ENCODE results near the gene OSBP2.
"Not testable (repeated sequence)": the region's sequence is repeated elsewhere in the genome, so short reads cannot be mapped to it uniquely, and the experiment has no call there.

OSBP2 gene

DNA sequence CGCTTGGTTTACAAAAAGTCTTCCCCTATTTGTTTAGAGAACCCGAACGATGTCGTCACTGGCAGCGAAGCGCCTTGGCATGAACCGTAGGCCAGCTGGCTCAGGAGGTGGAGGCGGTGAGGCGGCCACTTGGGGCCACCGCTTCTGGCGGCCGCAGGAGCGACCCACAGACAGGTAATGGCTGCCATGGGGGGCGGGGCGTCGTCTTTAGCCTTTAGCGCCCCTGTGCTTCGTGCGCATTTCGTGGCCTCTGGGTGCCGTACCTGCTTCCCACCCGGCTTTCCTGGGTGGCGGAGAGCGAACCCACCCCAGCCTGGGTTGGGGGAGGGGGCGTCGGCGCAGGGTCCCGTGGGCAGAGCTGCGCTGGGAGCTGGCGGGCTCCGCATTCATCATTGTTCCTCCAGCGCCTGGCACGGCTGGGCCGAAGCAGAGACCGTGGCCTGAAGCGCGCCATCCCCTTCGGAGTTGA, 469 bp upstream of the OSBP2 start:
- Histone ChIP-seq H3K4me1 (ENCODE audit: control insufficient read depth in 5 of 5, insufficient read depth in 5 of 5, low read length in 5 of 5) (peaks cover 0 to 17% (median 12%) of the 10 kb centered on the region in 5 donors), H3K9ac (ENCODE audit: low read length in 5 of 5) (peak overlapping the region in 2 of 5 donors; percentile 41 to 71), H3K36me3 (ENCODE audit: control insufficient read depth in 5 of 5, insufficient read depth in 5 of 5, low read length in 5 of 5) (no peaks in the 10 kb centered on the region), H3K27ac (ENCODE audit: low read depth, low read length) (no peak overlapping the region), H3K9me3 (ENCODE audit: control insufficient read depth in 5 of 5, low read length in 5 of 5) (no peaks in the 10 kb centered on the region), H3K27me3 (ENCODE audit: control insufficient read depth in 5 of 5, insufficient read depth in 4 of 5, low read length in 5 of 5) (peaks cover 0 to 9% (median 4%) of the 10 kb centered on the region in 5 donors), H3K4me3 (ENCODE audit: low read depth in 1 of 5, low read length in 5 of 5) (peak overlapping the region in 4 of 5 donors; percentile 58 to 76 (median 60))

DNA sequence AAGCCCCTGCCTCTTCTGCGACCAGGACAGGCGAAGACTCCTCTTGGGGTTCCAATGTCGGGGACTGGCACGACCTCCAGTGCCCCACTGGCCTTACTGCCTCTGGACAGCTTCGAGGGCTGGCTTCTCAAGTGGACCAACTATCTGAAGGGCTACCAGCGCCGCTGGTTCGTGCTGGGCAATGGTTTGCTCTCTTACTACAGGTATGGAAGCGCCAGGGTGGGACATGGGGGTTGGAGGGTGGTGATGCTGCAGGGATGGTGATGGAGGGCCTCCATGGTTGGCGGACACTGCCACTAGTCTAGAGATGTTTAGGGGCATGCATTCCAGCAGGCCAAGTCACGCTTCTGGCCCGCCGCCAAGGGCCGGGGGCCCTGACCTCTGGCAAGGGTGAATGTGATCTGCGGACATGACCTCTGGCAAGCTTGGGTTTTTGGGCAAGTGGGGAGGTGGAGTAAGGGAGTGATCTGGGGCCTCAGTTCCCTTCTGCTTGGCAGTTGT, 727 bp downstream of the OSBP2 start:
- H3K9me3 ChIP-seq (ENCODE audit: control insufficient read depth in 5 of 5, low read length in 5 of 5), result no peaks in the 10 kb centered on the region
- H3K4me3 ChIP-seq (ENCODE audit: low read depth in 1 of 5, low read length in 5 of 5), result peak overlapping the region in 4 of 5 donors; percentile 57 to 68 (median 63)
- peaks cover 0 to 9% (median 4%) of the 10 kb centered on the region in 5 donors for H3K27me3 ChIP-seq (ENCODE audit: control insufficient read depth in 5 of 5, insufficient read depth in 4 of 5, low read length in 5 of 5)
- H3K27ac ChIP-seq (ENCODE audit: low read depth, low read length), result no peak overlapping the region
- peaks cover 0 to 23% (median 16%) of the 10 kb centered on the region in 5 donors for H3K4me1 ChIP-seq (ENCODE audit: control insufficient read depth in 5 of 5, insufficient read depth in 5 of 5, low read length in 5 of 5)
- H3K36me3 ChIP-seq (ENCODE audit: control insufficient read depth in 5 of 5, insufficient read depth in 5 of 5, low read length in 5 of 5), result no peaks in the 10 kb centered on the region
- H3K9ac ChIP-seq (ENCODE audit: low read length in 5 of 5), result peak overlapping the region in 4 of 5 donors; percentile 6 to 76 (median 51)

GRCh38 chr22:30695871-30696655, 1.4 kb downstream of the OSBP2 start:
- H3K27ac ChIP-seq (ENCODE audit: low read depth, low read length), result no peak overlapping the region
- H3K27me3 ChIP-seq (ENCODE audit: control insufficient read depth in 5 of 5, insufficient read depth in 4 of 5, low read length in 5 of 5), result peaks cover 0 to 9% (median 4%) of the 10 kb centered on the region in 5 donors
- no peaks in the 10 kb centered on the region for H3K9me3 ChIP-seq (ENCODE audit: control insufficient read depth in 5 of 5, low read length in 5 of 5)
- H3K4me3 ChIP-seq (ENCODE audit: low read depth in 1 of 5, low read length in 5 of 5), result no peak overlapping the region
- H3K4me1 ChIP-seq (ENCODE audit: control insufficient read depth in 5 of 5, insufficient read depth in 5 of 5, low read length in 5 of 5), result peaks cover 0 to 23% (median 16%) of the 10 kb centered on the region in 5 donors
- H3K9ac ChIP-seq (ENCODE audit: low read length in 5 of 5), result no peak overlapping the region
- H3K36me3 ChIP-seq (ENCODE audit: control insufficient read depth in 5 of 5, insufficient read depth in 5 of 5, low read length in 5 of 5), result no peaks in the 10 kb centered on the region

GRCh38 chr22:30697975-30698374, 3.3 kb downstream of the OSBP2 start:
- no peak overlapping the region for H3K27ac ChIP-seq (ENCODE audit: low read depth, low read length)

DNA sequence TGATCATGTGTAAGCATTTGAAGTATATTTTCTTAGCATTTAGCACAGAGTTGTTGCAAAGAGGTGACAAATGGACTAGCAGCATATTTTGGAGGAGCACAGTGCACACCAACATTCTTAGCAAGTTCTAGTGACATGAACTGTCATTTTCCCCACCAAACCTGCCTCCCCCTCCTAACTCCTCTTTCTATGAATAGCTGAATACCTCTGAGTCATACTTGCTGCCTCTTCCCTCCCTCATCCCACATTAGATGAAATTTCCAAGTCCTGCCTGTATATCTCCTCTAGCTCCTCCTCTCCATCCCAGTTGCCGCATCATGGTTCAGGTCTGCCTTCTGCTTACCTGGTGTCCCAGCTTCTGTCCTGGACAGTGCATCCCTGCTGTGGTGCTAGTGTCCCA, 7.2 kb downstream of the OSBP2 start:
- Histone ChIP-seq H3K4me3 (ENCODE audit: low read depth in 1 of 5, low read length in 5 of 5) (no peak overlapping the region), H3K27me3 (ENCODE audit: control insufficient read depth in 5 of 5, insufficient read depth in 4 of 5, low read length in 5 of 5) (peaks cover 0 to 2% (median 0%) of the 10 kb centered on the region in 5 donors), H3K4me1 (ENCODE audit: control insufficient read depth in 5 of 5, insufficient read depth in 5 of 5, low read length in 5 of 5) (peaks cover 0 to 10% (median 4%) of the 10 kb centered on the region in 5 donors), H3K27ac (ENCODE audit: low read depth, low read length) (no peak overlapping the region), H3K36me3 (ENCODE audit: control insufficient read depth in 5 of 5, insufficient read depth in 5 of 5, low read length in 5 of 5) (no peaks in the 10 kb centered on the region), H3K9ac (ENCODE audit: low read length in 5 of 5) (no peak overlapping the region), H3K9me3 (ENCODE audit: control insufficient read depth in 5 of 5, low read length in 5 of 5) (no peaks in the 10 kb centered on the region)

More at GRCh38 chr22:30697975-30698374, 3.3 kb downstream of the OSBP2 start:
- Histone ChIP-seq H3K27me3 (ENCODE audit: control insufficient read depth in 5 of 5, insufficient read depth in 4 of 5, low read length in 5 of 5) (peaks cover 0 to 7% (median 4%) of the 10 kb centered on the region in 5 donors), H3K36me3 (ENCODE audit: control insufficient read depth in 5 of 5, insufficient read depth in 5 of 5, low read length in 5 of 5) (no peaks in the 10 kb centered on the region), H3K9ac (ENCODE audit: low read length in 5 of 5) (no peak overlapping the region), H3K4me3 (ENCODE audit: low read depth in 1 of 5, low read length in 5 of 5) (no peak overlapping the region), H3K9me3 (ENCODE audit: control insufficient read depth in 5 of 5, low read length in 5 of 5) (no peaks in the 10 kb centered on the region), H3K4me1 (ENCODE audit: control insufficient read depth in 5 of 5, insufficient read depth in 5 of 5, low read length in 5 of 5) (peaks cover 0 to 23% (median 16%) of the 10 kb centered on the region in 5 donors)

GRCh38 chr22:30702856-30703255, 8.2 kb downstream of the OSBP2 start:
- peaks cover 0 to 10% (median 4%) of the 10 kb centered on the region in 5 donors for H3K4me1 ChIP-seq (ENCODE audit: control insufficient read depth in 5 of 5, insufficient read depth in 5 of 5, low read length in 5 of 5)
- no peak overlapping the region for H3K4me3 ChIP-seq (ENCODE audit: low read depth in 1 of 5, low read length in 5 of 5)
- no peaks in the 10 kb centered on the region for H3K36me3 ChIP-seq (ENCODE audit: control insufficient read depth in 5 of 5, insufficient read depth in 5 of 5, low read length in 5 of 5)
- no peak overlapping the region for H3K27ac ChIP-seq (ENCODE audit: low read depth, low read length)
- no peaks in the 10 kb centered on the region for H3K9me3 ChIP-seq (ENCODE audit: control insufficient read depth in 5 of 5, low read length in 5 of 5)
- peaks cover 0 to 2% (median 0%) of the 10 kb centered on the region in 5 donors for H3K27me3 ChIP-seq (ENCODE audit: control insufficient read depth in 5 of 5, insufficient read depth in 4 of 5, low read length in 5 of 5)
- H3K9ac ChIP-seq (ENCODE audit: low read length in 5 of 5), result no peak overlapping the region

DNA sequence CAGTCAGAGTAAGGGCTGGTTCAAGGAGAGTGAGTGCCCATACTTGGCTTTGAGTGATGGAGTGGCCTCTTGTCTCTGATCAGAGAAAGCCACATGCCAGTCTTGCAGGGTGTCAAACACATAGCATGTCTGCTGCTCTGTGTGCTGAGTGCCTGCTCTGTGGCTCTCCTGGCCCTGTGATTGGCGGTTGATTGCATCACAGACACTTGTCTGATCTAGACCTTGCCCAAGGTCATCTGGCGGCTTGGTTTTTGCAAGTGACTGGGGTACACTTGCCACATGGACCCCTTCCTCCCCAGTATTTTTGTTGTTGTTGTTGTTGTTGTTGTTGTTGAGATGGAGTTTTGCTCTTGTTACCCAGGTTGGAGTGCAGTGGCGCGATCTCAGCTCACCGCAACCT, 10.3 kb downstream of the OSBP2 start:
- no peak overlapping the region for H3K9ac ChIP-seq (ENCODE audit: low read length in 5 of 5)
- H3K4me1 ChIP-seq (ENCODE audit: control insufficient read depth in 5 of 5, insufficient read depth in 5 of 5, low read length in 5 of 5), result no peaks in the 10 kb centered on the region
- H3K27ac ChIP-seq (ENCODE audit: low read depth, low read length), result no peak overlapping the region
- peaks cover 0 to 2% (median 0%) of the 10 kb centered on the region in 5 donors for H3K27me3 ChIP-seq (ENCODE audit: control insufficient read depth in 5 of 5, insufficient read depth in 4 of 5, low read length in 5 of 5)
- no peaks in the 10 kb centered on the region for H3K36me3 ChIP-seq (ENCODE audit: control insufficient read depth in 5 of 5, insufficient read depth in 5 of 5, low read length in 5 of 5)
- no peak overlapping the region for H3K4me3 ChIP-seq (ENCODE audit: low read depth in 1 of 5, low read length in 5 of 5)
- no peaks in the 10 kb centered on the region for H3K9me3 ChIP-seq (ENCODE audit: control insufficient read depth in 5 of 5, low read length in 5 of 5)

GRCh38 chr22:30705710-30706651, 11.3 kb downstream of the OSBP2 start:
- no peaks in the 10 kb centered on the region for H3K36me3 ChIP-seq (ENCODE audit: control insufficient read depth in 5 of 5, insufficient read depth in 5 of 5, low read length in 5 of 5)
- H3K9ac ChIP-seq (ENCODE audit: low read length in 5 of 5), result no peak overlapping the region
- H3K4me1 ChIP-seq (ENCODE audit: control insufficient read depth in 5 of 5, insufficient read depth in 5 of 5, low read length in 5 of 5), result no peaks in the 10 kb centered on the region
- H3K4me3 ChIP-seq (ENCODE audit: low read depth in 1 of 5, low read length in 5 of 5), result no peak overlapping the region
- H3K27me3 ChIP-seq (ENCODE audit: control insufficient read depth in 5 of 5, insufficient read depth in 4 of 5, low read length in 5 of 5), result peaks cover 0 to 2% (median 0%) of the 10 kb centered on the region in 5 donors
- H3K9me3 ChIP-seq (ENCODE audit: control insufficient read depth in 5 of 5, low read length in 5 of 5), result no peaks in the 10 kb centered on the region
- no peak overlapping the region for H3K27ac ChIP-seq (ENCODE audit: low read depth, low read length)

- H3K27me3 ChIP-seq (ENCODE audit: control insufficient read depth in 5 of 5, insufficient read depth in 4 of 5, low read length in 5 of 5); H3K4me1 ChIP-seq (ENCODE audit: control insufficient read depth in 5 of 5, insufficient read depth in 5 of 5, low read length in 5 of 5); H3K4me3 ChIP-seq (ENCODE audit: low read depth in 1 of 5, low read length in 5 of 5); H3K9me3 ChIP-seq (ENCODE audit: control insufficient read depth in 5 of 5, low read length in 5 of 5); H3K27ac ChIP-seq (ENCODE audit: low read depth, low read length); H3K9ac ChIP-seq (ENCODE audit: low read length in 5 of 5); H3K36me3 ChIP-seq (ENCODE audit: control insufficient read depth in 5 of 5, insufficient read depth in 5 of 5, low read length in 5 of 5): not testable (repeated sequence)
These were observed 15.3 kb downstream of the OSBP2 start for GRCh38 chr22:30709980-30710379.
